B cell (primary cell): ENCODE measurements around the gene PEX10. TPM values are rescaled to one million over a fixed set of nuclear protein-coding genes. Genes with fewer than 3 reads are reported as not detected.
"Not testable (repeated sequence)": the region's sequence is repeated elsewhere in the genome, so short reads cannot be mapped to it uniquely, and the experiment has no call there.

Source experiments
- ATAC-seq: fragments of 200-7000 bp; cut with Tn5 transposase; one replicate; pipeline ENCODE4 v1.10.0; 2021; ENCODE audit warnings: low read depth, mild to moderate bottlenecking, moderate number of reproducible peaks, moderate library complexity
- CTCF ChIA-PET: fragments of 350-600 bp; sonication (Branson Sonifier 250); formaldehyde crosslinking; loops from one replicate; lab custom pipeline; 2021; ENCODE audit warnings: antibody characterized with exemption, inconsistent platforms; lab: Charles Lee
- POLR2A ChIA-PET: fragments of 350-600 bp; sonication (Branson Sonifier 250); formaldehyde crosslinking; loops from one replicate; lab custom pipeline; 2021; ENCODE audit warnings: antibody characterized with exemption; lab: Charles Lee
- DNase-seq: peaks from one replicate; pipeline ENCODE4 v3.0.0; 2013
- H2AFZ ChIP-seq: 2 replicates; pipeline ENCODE4 v1.6.1; 2012; ENCODE audit warnings: mild to moderate bottlenecking, low read depth, low read length; ENCODE audit not compliant: insufficient read depth, poor library complexity, severe bottlenecking
- H3K27ac ChIP-seq, 2 donors: 1 replicate in 1 of 2; 2 replicates in 1 of 2; pipeline ENCODE4 v1.5.1; 2012 to 2013; ENCODE audit warnings: low read length in 2 of 2, mild to moderate bottlenecking in 2 of 2, moderate library complexity in 1 of 2
- H3K27me3 ChIP-seq, 4 experiments: fragments of 200-600 bp in 1 of 4; sonication (generic) in 1 of 4; replicated peaks in 1 of 4; 1 replicate in 2 of 4; 2 replicates in 2 of 4; pipeline versions ENCODE4 v1.6.1 to v1.7.0; 2013 to 2016; ENCODE audit warnings: low read length in 3 of 4, mild to moderate bottlenecking in 2 of 4, mixed read lengths in 1 of 4, moderate library complexity in 1 of 4; ENCODE audit not compliant: insufficient read depth in 4 of 4, control insufficient read depth in 3 of 4; ENCODE audit errors: control extremely low read depth in 1 of 4
- H3K36me3 ChIP-seq, 2 experiments: replicated peaks in 1 of 2; 1 replicate in 1 of 2; 2 replicates in 1 of 2; pipeline versions ENCODE4 v1.6.1 to v1.7.1; 2013; ENCODE audit warnings: low read length in 1 of 2; ENCODE audit not compliant: insufficient read depth in 2 of 2, control insufficient read depth in 1 of 2; ENCODE audit errors: control extremely low read depth in 1 of 2, extremely low read depth in 1 of 2
- H3K4me1 ChIP-seq, 2 donors: fragments of 200-600 bp in 1 of 2; sonication (generic) in 1 of 2; 1 replicate in 1 of 2; 2 replicates in 1 of 2; pipeline versions ENCODE4 v1.5.1 to v1.6.1; 2013 to 2017; ENCODE audit warnings: low read length in 2 of 2; ENCODE audit not compliant: control insufficient read depth in 2 of 2, insufficient read depth in 2 of 2
- H3K4me2 ChIP-seq: replicated peaks from 2 replicates; pipeline ENCODE3; 2012; ENCODE audit warnings: mild to moderate bottlenecking, low read depth, low read length; ENCODE audit not compliant: poor library complexity, severe bottlenecking
- H3K4me3 ChIP-seq, 5 experiments: fragments of 200-600 bp in 1 of 5; sonication (generic) in 1 of 5; 1 replicate in 3 of 5; 2 replicates in 2 of 5; pipeline versions ENCODE4 v1.5.1 to v1.7.0; 2011 to 2016; ENCODE audit warnings: low read length in 4 of 5, mild to moderate bottlenecking in 4 of 5, low read depth in 2 of 5, control low read depth in 1 of 5, moderate library complexity in 1 of 5; ENCODE audit not compliant: insufficient read depth in 1 of 5; ENCODE audit errors: control extremely low read depth in 1 of 5, extremely low read depth in 1 of 5
- H3K79me2 ChIP-seq: fragments of 200-600 bp; sonication (generic); one replicate; pipeline ENCODE4 v1.6.0; 2016; ENCODE audit warnings: low read length; ENCODE audit not compliant: control insufficient read depth, insufficient read depth
- H3K9ac ChIP-seq: fragments of 200-600 bp; sonication (generic); 2 replicates; pipeline ENCODE4 v1.6.1; 2017; ENCODE audit warnings: mild to moderate bottlenecking, low read length, moderate library complexity
- H3K9me3 ChIP-seq, 3 donors: one replicate each; pipeline versions ENCODE4 v1.6.1 to v1.7.1; 2013; ENCODE audit warnings: low read length in 2 of 3; ENCODE audit not compliant: control insufficient read depth in 2 of 3, insufficient read depth in 1 of 3; ENCODE audit errors: control extremely low read depth in 1 of 3
- H4K20me1 ChIP-seq: 2 replicates; pipeline ENCODE4 v1.6.0; 2012; ENCODE audit warnings: mild to moderate bottlenecking, low read length; ENCODE audit not compliant: insufficient read depth, control insufficient read depth, poor library complexity, severe bottlenecking
- H3K27ac Mint-ChIP-seq: one replicate; pipeline ENCODE4 v1.8.0; 2021; ENCODE audit warnings: mixed read lengths
- H3K27me3 Mint-ChIP-seq: one replicate; pipeline ENCODE4 v1.8.0; 2021; ENCODE audit warnings: mixed read lengths
- H3K4me1 Mint-ChIP-seq: one replicate; pipeline ENCODE4 v1.8.0; 2021; ENCODE audit warnings: mixed read lengths
- H3K4me3 Mint-ChIP-seq: one replicate; pipeline ENCODE4 v1.8.0; 2021; ENCODE audit warnings: mixed read lengths
- H3K9me3 Mint-ChIP-seq: one replicate; pipeline ENCODE4 v1.8.0; 2022; ENCODE audit warnings: mixed read lengths; ENCODE audit not compliant: insufficient read depth
- CTCF ChIP-seq: fragments of 200-600 bp; IDR thresholded peaks from one replicate; pipeline ENCODE4 v1.8.0; 2022; ENCODE audit warnings: antibody characterized with exemption, mild to moderate bottlenecking
- EZH2 ChIP-seq: IDR thresholded peaks from 2 replicates; pipeline ENCODE4 v1.6.1; 2012; ENCODE audit warnings: borderline replicate concordance, low read depth, mild to moderate bottlenecking, moderate library complexity, low read length; ENCODE audit not compliant: insufficient read depth, poor library complexity, severe bottlenecking
- WGBS: methylation state at CpG from one replicate; pipeline ENCODE4 v1.1.5; 2013; ENCODE audit warnings: missing lambda C conversion rate; ENCODE audit not compliant: insufficient coverage; 5-methylcytosine and 5-hydroxymethylcytosine counted together
- intact Hi-C: fragments of 100-400 bp; cut with micrococcal nuclease; formaldehyde crosslinking; loops from one replicate; pipeline ENCODE4 v1.10.0; 2022
- polyA plus RNA-seq: library from polyadenylated mRNA; depleted of rRNA; stranded (reverse); fragments of >200 nt; gene quantifications from 2 replicates; pipeline ENCODE4 v1.2.3, GENCODE V29; 2012
- total RNA-seq, 2 donors: library from RNA; stranded (reverse); fragments of 120-200 nt in 1 of 2; gene quantifications; 1 replicate in 1 of 2; 2 replicates in 1 of 2; pipeline versions ENCODE4 v1.2.3 to v1.2.4, GENCODE V29; 2013 to 2022

PEX10 gene
- total and polyA plus RNA-seq, 2 donors (not counting 1 experiment from before 2014, with no cell fraction given) = 13.5 to 18.4 TPM

DNA sequence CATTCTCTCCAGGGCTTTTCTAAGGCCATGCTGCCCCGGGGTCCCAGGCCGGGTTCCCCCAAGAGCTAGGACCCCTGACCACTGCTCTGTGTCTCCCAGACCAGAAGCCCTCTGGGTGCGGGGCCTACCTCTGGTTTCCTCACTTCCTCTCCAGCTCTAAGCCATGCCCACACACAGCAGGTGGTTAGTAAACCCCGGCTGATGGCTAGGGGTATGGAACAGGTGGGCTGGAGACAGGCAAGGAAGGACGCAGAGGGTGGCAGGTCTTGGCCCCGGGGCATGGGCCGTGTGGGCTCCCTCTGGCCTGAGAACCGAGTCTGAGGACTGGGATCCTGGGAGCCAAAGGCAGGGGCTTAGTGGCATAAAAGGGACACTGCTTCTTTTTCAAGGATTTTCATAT is 47.8 kb upstream of the PEX10 start:
- no peak overlapping the region for H3K27ac Mint-ChIP-seq
- Histone ChIP-seq H3K4me3 (no peak overlapping the region), H3K4me1 (no peaks in the 10 kb centered on the region), H3K4me2 (no peak overlapping the region), H3K79me2 (no peaks in the 10 kb centered on the region), H4K20me1 (no peaks in the 10 kb centered on the region), H3K9ac (no peak overlapping the region), H2AFZ (no peak overlapping the region), H3K27me3 (peaks cover 0 to 7% (median 0%) of the 10 kb centered on the region in 4 experiments), H3K27ac (no peak overlapping the region), H3K36me3 (no peaks in the 10 kb centered on the region), H3K9me3 (no peaks in the 10 kb centered on the region)
- ChIA-PET POLR2A (no interaction called here), CTCF (no interaction called here)
- H3K4me1 Mint-ChIP-seq = no peaks in the 10 kb centered on the region
- intact Hi-C loops = no loop called here
- no peaks in the 10 kb centered on the region for H3K9me3 Mint-ChIP-seq
- TF ChIP-seq CTCF (no peak), EZH2 (no peak)
- DNase-seq = no peak
- H3K27me3 Mint-ChIP-seq = peaks cover 4% of the 10 kb centered on the region
- 54% methylated on average over 8 of the region's 8 CpGs for WGBS
- no peak overlapping the region for H3K4me3 Mint-ChIP-seq
- ATAC-seq = no peak

GRCh38 chr1:2459757-2460156 is 47.4 kb upstream of the PEX10 start:
- ATAC-seq (no peak), DNase-seq (no peak)
- Histone ChIP-seq H3K79me2 (no peaks in the 10 kb centered on the region), H3K9me3 (no peaks in the 10 kb centered on the region), H3K27me3 (peaks cover 0 to 7% (median 0%) of the 10 kb centered on the region in 4 experiments), H3K36me3 (no peaks in the 10 kb centered on the region), H2AFZ (no peak overlapping the region), H3K4me3 (no peak overlapping the region), H3K9ac (no peak overlapping the region), H3K4me2 (no peak overlapping the region), H3K4me1 (no peaks in the 10 kb centered on the region), H3K27ac (no peak overlapping the region), H4K20me1 (no peaks in the 10 kb centered on the region)
- ChIA-PET POLR2A (no interaction called here), CTCF (no interaction called here)
- TF ChIP-seq CTCF = no peak
- TF ChIP-seq EZH2 = no peak
- 84% methylated on average over 23 of the region's 23 CpGs for WGBS
- Mint-ChIP-seq H3K9me3 (no peaks in the 10 kb centered on the region), H3K27me3 (peaks cover 4% of the 10 kb centered on the region), H3K27ac (no peak overlapping the region), H3K4me1 (no peaks in the 10 kb centered on the region), H3K4me3 (no peak overlapping the region)
- intact Hi-C loops = no loop called here

DNA sequence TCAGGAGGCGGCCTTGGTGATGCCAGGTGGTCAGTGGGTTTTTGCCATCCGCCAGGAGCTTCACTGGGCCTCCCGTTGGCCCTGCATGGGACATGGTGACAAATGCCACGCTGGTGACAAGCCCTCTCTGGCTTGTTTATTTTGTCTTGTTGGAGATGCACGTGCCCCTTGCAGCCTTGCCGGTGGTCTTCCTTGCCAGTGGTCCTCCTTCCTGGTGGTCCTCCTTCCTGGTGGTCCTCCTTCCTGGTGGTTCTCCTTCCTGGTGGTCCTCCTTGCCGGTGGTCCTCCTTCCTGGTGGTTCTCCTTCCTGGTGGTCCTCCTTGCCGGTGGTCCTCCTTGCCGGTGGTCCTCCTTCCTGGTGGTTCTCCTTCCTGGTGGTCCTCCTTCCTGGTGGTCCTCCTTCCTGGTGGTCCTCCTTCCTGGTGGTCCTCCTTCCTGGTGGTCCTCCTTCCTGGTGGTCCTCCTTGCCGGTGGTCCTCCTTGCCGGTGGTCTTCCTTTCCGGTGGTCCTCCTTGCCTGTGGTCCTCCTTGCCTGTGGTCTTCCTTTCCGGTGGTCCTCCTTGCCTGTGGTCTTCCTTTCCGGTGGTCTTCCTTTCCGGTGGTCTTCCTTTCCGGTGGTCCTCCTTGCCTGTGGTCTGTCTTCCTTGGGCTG is 46.9 kb upstream of the PEX10 start:
- H3K4me2 ChIP-seq, H3K27me3 Mint-ChIP-seq, H3K36me3 ChIP-seq, H3K79me2 ChIP-seq, POLR2A ChIA-PET, H3K4me1 Mint-ChIP-seq, DNase-seq, H3K9ac ChIP-seq, CTCF ChIA-PET, H3K9me3 ChIP-seq, H2AFZ ChIP-seq, H3K9me3 Mint-ChIP-seq, H4K20me1 ChIP-seq, H3K27ac ChIP-seq, H3K4me3 Mint-ChIP-seq, H3K27me3 ChIP-seq, ATAC-seq, H3K27ac Mint-ChIP-seq, H3K4me3 ChIP-seq, intact Hi-C loops, H3K4me1 ChIP-seq: not testable (repeated sequence)
- WGBS = 87% methylated on average over 13 of the region's 16 CpGs
